H9 (cell line): ENCODE measurements around the gene DENND5B. TPM values are rescaled to one million over a fixed set of nuclear protein-coding genes. Genes with fewer than 3 reads are reported as not detected.

Experiments used
- DNase-seq: peaks from one replicate; pipeline ENCODE4 v3.0.0-alpha.2; 2017
- H2AFZ ChIP-seq: one replicate; pipeline ENCODE4 v1.6.1; 2013; ENCODE audit warnings: mild to moderate bottlenecking, low read length, control low read depth, moderate library complexity
- H2AK5ac ChIP-seq: 2 replicates; pipeline ENCODE4 v1.6.1; 2013; ENCODE audit warnings: low read length, control low read depth, mixed read lengths; ENCODE audit not compliant: insufficient read length
- H2BK120ac ChIP-seq: one replicate; pipeline ENCODE4 v1.6.1; 2013; ENCODE audit warnings: low read depth, mild to moderate bottlenecking, low read length, control low read depth, inconsistent platforms; ENCODE audit not compliant: poor library complexity, severe bottlenecking
- H2BK12ac ChIP-seq: 2 replicates; pipeline ENCODE4 v1.6.1; 2013; ENCODE audit warnings: low read length, control low read depth, mixed read lengths, low read depth; ENCODE audit not compliant: insufficient read length
- H2BK15ac ChIP-seq: 2 replicates; pipeline ENCODE4 v1.6.1; 2013; ENCODE audit warnings: low read depth, low read length, control low read depth
- H2BK20ac ChIP-seq: one replicate; pipeline ENCODE4 v1.6.1; 2013; ENCODE audit warnings: low read depth, mild to moderate bottlenecking, low read length, control low read depth, inconsistent platforms; ENCODE audit not compliant: poor library complexity, severe bottlenecking
- H2BK5ac ChIP-seq: 2 replicates; pipeline ENCODE4 v1.6.1; 2013; ENCODE audit warnings: low read length, control low read depth, mixed read lengths; ENCODE audit not compliant: insufficient read length
- H3K14ac ChIP-seq: 2 replicates; pipeline ENCODE4 v1.6.1; 2013; ENCODE audit warnings: low read length, control low read depth; ENCODE audit not compliant: insufficient read depth
- H3K18ac ChIP-seq: 2 replicates; pipeline ENCODE4 v1.6.1; 2013; ENCODE audit warnings: low read depth, mild to moderate bottlenecking, mixed read lengths, low read length, control low read depth; ENCODE audit not compliant: insufficient read length
- H3K23ac ChIP-seq: 2 replicates; pipeline ENCODE4 v1.6.1; 2013; ENCODE audit warnings: low read length, control low read depth, mixed read lengths, low read depth; ENCODE audit not compliant: insufficient read length
- H3K23me2 ChIP-seq: 2 replicates; pipeline ENCODE4 v1.6.1; 2013; ENCODE audit warnings: low read depth, mild to moderate bottlenecking, mixed read lengths, low read length, control low read depth; ENCODE audit not compliant: insufficient read length, poor library complexity, severe bottlenecking
- H3K27ac ChIP-seq: 2 replicates; pipeline ENCODE4 v1.5.1; 2013; ENCODE audit warnings: low read length, control low read depth, mixed read lengths, low read depth; ENCODE audit not compliant: insufficient read length
- H3K27me3 ChIP-seq: 2 replicates; pipeline ENCODE4 v1.6.1; 2013; ENCODE audit warnings: low read length, control low read depth, inconsistent platforms; ENCODE audit not compliant: insufficient read depth
- H3K4ac ChIP-seq: 2 replicates; pipeline ENCODE4 v1.6.1; 2013; ENCODE audit warnings: low read depth, mild to moderate bottlenecking, control low read depth, inconsistent platforms, low read length, moderate library complexity
- H3K4me1 ChIP-seq: 2 replicates; pipeline ENCODE4 v1.6.1; 2013; ENCODE audit warnings: low read length, control low read depth, inconsistent platforms; ENCODE audit not compliant: insufficient read depth
- H3K4me2 ChIP-seq: 2 replicates; pipeline ENCODE4 v1.6.1; 2013; ENCODE audit warnings: low read length, control low read depth, mixed read lengths; ENCODE audit not compliant: insufficient read length, insufficient read depth
- H3K56ac ChIP-seq: 2 replicates; pipeline ENCODE4 v1.6.1; 2013; ENCODE audit warnings: low read depth, mild to moderate bottlenecking, mixed read lengths, low read length, control low read depth; ENCODE audit not compliant: insufficient read length
- H3K79me1 ChIP-seq: 2 replicates; pipeline ENCODE4 v1.6.1; 2013; ENCODE audit warnings: low read depth, mild to moderate bottlenecking, moderate library complexity, low read length, control low read depth, inconsistent platforms; ENCODE audit not compliant: insufficient read depth, poor library complexity, severe bottlenecking
- H3K79me2 ChIP-seq: 2 replicates; pipeline ENCODE4 v1.6.1; 2013; ENCODE audit warnings: low read length, control low read depth, inconsistent platforms; ENCODE audit not compliant: insufficient read depth
- H3K9ac ChIP-seq: 2 replicates; pipeline ENCODE4 v1.6.1; 2013; ENCODE audit warnings: low read length, control low read depth, mixed read lengths; ENCODE audit not compliant: insufficient read length; ENCODE audit errors: extremely low read depth
- H3K9me3 ChIP-seq: one replicate; pipeline ENCODE4 v1.6.1; 2013; ENCODE audit warnings: low read depth, low read length, inconsistent platforms; ENCODE audit not compliant: control insufficient read depth
- H3T11ph ChIP-seq: one replicate; pipeline ENCODE4 v1.6.1; 2013; ENCODE audit warnings: mild to moderate bottlenecking, low read length, control low read depth, inconsistent platforms
- H4K20me1 ChIP-seq: one replicate; pipeline ENCODE4 v1.6.1; 2013; ENCODE audit not compliant: control insufficient read depth, insufficient read length, insufficient read depth
- H4K5ac ChIP-seq: 2 replicates; pipeline ENCODE4 v1.6.1; 2013; ENCODE audit warnings: low read depth, mild to moderate bottlenecking, mixed read lengths, low read length, control low read depth; ENCODE audit not compliant: insufficient read length
- H4K8ac ChIP-seq: replicated peaks from 2 replicates; pipeline ENCODE4 v1.6.1; 2013; ENCODE audit warnings: low read length, control low read depth, mixed read lengths, low read depth; ENCODE audit not compliant: insufficient read length
- H4K91ac ChIP-seq: 2 replicates; pipeline ENCODE4 v1.6.1; 2013; ENCODE audit warnings: low read depth, mild to moderate bottlenecking, moderate library complexity, mixed read lengths, low read length, control low read depth; ENCODE audit not compliant: insufficient read length
- H3K27ac Mint-ChIP-seq, 3 experiments: 2 replicates in 2 of 3; 3 replicates in 1 of 3; pipeline ENCODE4 v1.8.0; 2020 to 2021; ENCODE audit warnings: mixed read lengths in 3 of 3, mild to moderate bottlenecking in 1 of 3, moderate library complexity in 1 of 3
- H3K27me3 Mint-ChIP-seq: 2 replicates; pipeline ENCODE4 v1.8.0; 2021; ENCODE audit warnings: low read depth, mild to moderate bottlenecking, moderate library complexity, mixed read lengths
- H3K36me3 Mint-ChIP-seq, 3 experiments: 2 replicates in 2 of 3; 3 replicates in 1 of 3; pipeline ENCODE4 v1.8.0; 2020 to 2021; ENCODE audit warnings: low read depth in 3 of 3, mixed read lengths in 3 of 3; ENCODE audit not compliant: insufficient read depth in 1 of 3
- H3K4me1 Mint-ChIP-seq, 2 experiments: 2 replicates each; pipeline ENCODE4 v1.8.0; 2020; ENCODE audit warnings: mixed read lengths in 2 of 2
- H3K4me3 Mint-ChIP-seq, 2 experiments: 2 replicates in 1 of 2; 3 replicates in 1 of 2; pipeline ENCODE4 v1.8.0; 2020 to 2021; ENCODE audit warnings: mild to moderate bottlenecking in 2 of 2, mixed read lengths in 2 of 2, moderate library complexity in 1 of 2
- H3K9me3 Mint-ChIP-seq, 2 experiments: 2 replicates in 1 of 2; 3 replicates in 1 of 2; pipeline ENCODE4 v1.8.0; 2020; ENCODE audit warnings: mild to moderate bottlenecking in 2 of 2, mixed read lengths in 2 of 2, moderate library complexity in 1 of 2
- CTCF ChIP-seq: fragments of 200-600 bp; sonication (generic); conservative IDR thresholded peaks from 3 replicates; pipeline ENCODE4 v1.8.0; 2021; ENCODE audit warnings: antibody characterized with exemption, mild to moderate bottlenecking
- WGBS: extraction: QIAGEN DNeasy Blood & Tissue Kit; methylation state at CpG from one replicate; pipeline ENCODE4 v1.1.7; 2013; ENCODE audit warnings: missing lambda C conversion rate, low lambda C conversion rate, mixed read lengths; ENCODE audit not compliant: insufficient read length; ENCODE audit errors: extremely low coverage; 5-methylcytosine and 5-hydroxymethylcytosine counted together
- total RNA-seq: library from RNA; stranded (reverse); gene quantifications from 2 replicates; pipeline ENCODE4 v1.2.1, GENCODE V29; 2021

Gene DENND5B
- total RNA-seq, 1 experiment from 2014 or later, result 13.4 TPM

GRCh38 chr12:31582155-31582554 lies 8.8 kb downstream of the DENND5B start:
- H4K5ac ChIP-seq, result no peak overlapping the region
- H3K27ac ChIP-seq, result no peak overlapping the region
- no peak overlapping the region for H3K4me2 ChIP-seq
- no peak overlapping the region for H3K27ac Mint-ChIP-seq
- H4K91ac ChIP-seq, result no peak overlapping the region
- H3K23me2 ChIP-seq, result no peaks in the 10 kb centered on the region
- H3K14ac ChIP-seq, result no peak overlapping the region
- H3K9ac ChIP-seq, result no peak overlapping the region
- H2BK5ac ChIP-seq, result no peak overlapping the region
- no peak overlapping the region for H2BK15ac ChIP-seq
- no peak overlapping the region for H2BK120ac ChIP-seq
- H3K4me1 Mint-ChIP-seq, result peaks cover 14 to 19% of the 10 kb centered on the region in 2 experiments
- no peaks in the 10 kb centered on the region for H3K9me3 Mint-ChIP-seq
- H2BK12ac ChIP-seq, result no peak overlapping the region
- no peak overlapping the region for H3K23ac ChIP-seq
- no peaks in the 10 kb centered on the region for H3K9me3 ChIP-seq
- no peak overlapping the region for H3K56ac ChIP-seq
- H2AK5ac ChIP-seq, result no peak overlapping the region
- DNase-seq, result no peak
- TF ChIP-seq CTCF, result no peak
- no peaks in the 10 kb centered on the region for H4K20me1 ChIP-seq
- no peak overlapping the region for H3T11ph ChIP-seq
- H3K27me3 ChIP-seq, result no peaks in the 10 kb centered on the region
- H4K8ac ChIP-seq, result no peak overlapping the region
- H3K27me3 Mint-ChIP-seq, result no peaks in the 10 kb centered on the region
- H3K18ac ChIP-seq, result no peak overlapping the region
- 0 out of 7 replicates have a peak, but pooled peaks cover 0 to 3% (median 0%) of the 10 kb centered on the region in 3 experiments for H3K36me3 Mint-ChIP-seq
- no peaks in the 10 kb centered on the region for H3K79me2 ChIP-seq
- H2AFZ ChIP-seq, result no peak overlapping the region
- H3K79me1 ChIP-seq, result peaks cover 3% of the 10 kb centered on the region
- no peaks in the 10 kb centered on the region for H3K4me1 ChIP-seq
- no peak overlapping the region for H2BK20ac ChIP-seq
- no peak overlapping the region for H3K4ac ChIP-seq
- no peak overlapping the region for H3K4me3 Mint-ChIP-seq
- no CpG with 5 or more reads among the region's 3 CpGs for WGBS
